ENCODE results near the gene EXD3.

EXD3 gene

GRCh38 chr9:137299938-137300337 is 123.0 kb downstream of the EXD3 start:
- TF ChIP-seq, protein P1, sequence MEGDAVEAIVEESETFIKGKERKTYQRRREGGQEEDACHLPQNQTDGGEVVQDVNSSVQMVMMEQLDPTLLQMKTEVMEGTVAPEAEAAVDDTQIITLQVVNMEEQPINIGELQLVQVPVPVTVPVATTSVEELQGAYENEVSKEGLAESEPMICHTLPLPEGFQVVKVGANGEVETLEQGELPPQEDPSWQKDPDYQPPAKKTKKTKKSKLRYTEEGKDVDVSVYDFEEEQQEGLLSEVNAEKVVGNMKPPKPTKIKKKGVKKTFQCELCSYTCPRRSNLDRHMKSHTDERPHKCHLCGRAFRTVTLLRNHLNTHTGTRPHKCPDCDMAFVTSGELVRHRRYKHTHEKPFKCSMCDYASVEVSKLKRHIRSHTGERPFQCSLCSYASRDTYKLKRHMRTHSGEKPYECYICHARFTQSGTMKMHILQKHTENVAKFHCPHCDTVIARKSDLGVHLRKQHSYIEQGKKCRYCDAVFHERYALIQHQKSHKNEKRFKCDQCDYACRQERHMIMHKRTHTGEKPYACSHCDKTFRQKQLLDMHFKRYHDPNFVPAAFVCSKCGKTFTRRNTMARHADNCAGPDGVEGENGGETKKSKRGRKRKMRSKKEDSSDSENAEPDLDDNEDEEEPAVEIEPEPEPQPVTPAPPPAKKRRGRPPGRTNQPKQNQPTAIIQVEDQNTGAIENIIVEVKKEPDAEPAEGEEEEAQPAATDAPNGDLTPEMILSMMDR (IDR thresholded peaks at IDR 0.05; ENCODE audit: insufficient read depth, missing control alignments) = no peak
- no peak for FAIRE-seq
- no peak for DNase-seq (ENCODE audit: insufficient read length, low spot score)

DNA sequence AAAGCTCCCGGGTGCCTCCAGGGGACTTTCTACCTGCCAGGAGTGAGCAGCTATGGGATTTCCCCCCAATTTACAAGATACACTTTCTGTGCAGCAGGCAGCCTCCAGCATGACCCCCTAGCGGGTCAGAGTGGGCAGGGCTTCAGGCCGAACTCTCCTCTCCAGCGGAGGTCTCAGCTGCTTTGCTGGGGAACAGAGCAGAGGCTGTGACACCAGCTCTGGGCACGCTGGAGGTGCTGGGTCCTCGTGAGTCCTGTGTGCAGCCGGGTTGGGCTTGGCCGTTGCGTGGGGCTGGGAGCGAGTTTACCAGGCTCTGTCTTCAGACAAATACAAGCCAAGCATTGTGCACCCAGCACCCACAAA is 123.8 kb downstream of the EXD3 start:
- FAIRE-seq (no peak), DNase-seq (ENCODE audit: insufficient read length, low spot score) (no peak)

GRCh38 chr9:137298401-137299202 is 124.4 kb downstream of the EXD3 start:
- FAIRE-seq (no peak), DNase-seq (ENCODE audit: insufficient read length, low spot score) (no peak)
- TF ChIP-seq, protein P1 (IDR thresholded peaks at IDR 0.05; ENCODE audit: insufficient read depth, missing control alignments) = no peak

More for the DNA sequence above, 123.8 kb downstream of the EXD3 start:
- TF ChIP-seq, protein P1 (IDR thresholded peaks at IDR 0.05; ENCODE audit: insufficient read depth, missing control alignments) = no peak

DNA sequence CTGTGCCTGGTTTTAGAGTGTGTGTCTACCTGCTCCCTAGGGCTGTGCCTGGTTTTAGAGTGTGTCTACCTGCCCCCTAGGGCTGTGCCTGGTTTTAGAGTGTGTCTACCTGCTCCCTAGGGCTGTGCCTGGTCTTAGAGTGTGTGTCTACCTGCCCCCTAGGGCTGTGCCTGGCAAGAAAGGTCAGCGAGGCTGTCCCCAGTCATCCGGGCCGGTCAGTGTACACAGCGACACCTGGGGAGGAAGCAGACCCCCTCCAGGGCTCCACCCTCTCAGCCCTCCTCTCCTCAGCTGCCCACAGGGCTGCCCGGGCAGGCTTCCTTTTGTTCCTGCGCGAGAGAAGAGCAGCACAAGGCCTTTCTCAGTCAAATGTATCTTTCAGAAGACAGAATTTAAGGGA is 125.0 kb downstream of the EXD3 start:
- FAIRE-seq = no peak
- no peak for DNase-seq (ENCODE audit: insufficient read length, low spot score)
- TF ChIP-seq, protein P1 (IDR thresholded peaks at IDR 0.05; ENCODE audit: insufficient read depth, missing control alignments) = no peak

DNA sequence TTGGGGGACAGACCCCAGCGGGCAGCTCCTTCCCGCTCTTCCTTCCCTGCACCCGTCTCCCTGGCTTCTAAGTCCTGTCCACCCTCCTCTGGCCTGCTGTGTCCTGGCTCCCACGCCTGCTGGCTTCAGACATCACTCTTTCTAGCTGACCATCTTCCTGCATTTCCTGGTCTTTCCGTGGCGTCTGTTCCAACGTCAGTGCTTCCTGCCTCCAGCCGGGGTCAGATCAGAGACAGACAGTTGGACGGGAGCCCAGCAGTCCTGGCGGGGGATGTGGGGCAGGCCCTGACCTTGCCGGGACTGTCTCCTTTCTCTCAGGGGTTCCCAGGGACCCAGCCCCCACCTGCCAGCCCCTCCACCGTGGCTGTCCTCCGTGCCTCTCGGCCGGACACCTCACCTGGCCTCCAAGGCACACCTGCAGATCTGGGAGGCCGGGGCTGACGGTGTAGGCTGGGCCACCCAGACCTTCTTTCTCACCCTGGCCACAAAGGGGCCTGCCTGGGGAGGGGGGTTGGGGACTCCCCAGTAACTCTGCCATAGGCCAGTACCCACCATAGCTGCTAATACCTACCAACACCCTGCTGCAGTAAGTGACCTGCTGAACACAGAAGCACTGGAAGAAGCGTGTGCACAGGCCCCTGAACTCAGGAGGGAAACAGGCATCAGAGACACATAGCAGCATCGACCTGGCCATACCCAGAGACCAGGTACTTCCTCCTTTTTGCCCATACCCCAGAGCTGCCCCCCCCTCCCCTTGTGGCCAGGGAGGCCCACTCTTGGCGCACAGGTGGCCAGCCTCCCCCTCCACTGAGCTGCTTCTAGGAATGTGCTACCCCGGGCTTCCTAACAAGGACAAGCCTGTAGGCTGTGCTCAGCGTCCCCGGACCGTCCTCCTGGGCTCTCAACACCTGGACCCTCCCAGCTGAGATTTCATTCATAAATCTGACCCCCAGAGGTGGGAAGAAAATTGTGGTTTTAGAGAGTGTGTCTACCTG is 126.0 kb downstream of the EXD3 start:
- DNase-seq (ENCODE audit: insufficient read length, low spot score) = no peak
- TF ChIP-seq, protein P1 (IDR thresholded peaks at IDR 0.05; ENCODE audit: insufficient read depth, missing control alignments) = no peak
- FAIRE-seq = no peak

GRCh38 chr9:137295849-137296669 is 126.9 kb downstream of the EXD3 start:
- DNase-seq (ENCODE audit: insufficient read length, low spot score) (no peak), FAIRE-seq (no peak)
- TF ChIP-seq, protein P1 (IDR thresholded peaks at IDR 0.05; ENCODE audit: insufficient read depth, missing control alignments) = no peak
